GM12801 (cell line): ENCODE measurements around the gene TMPRSS12.

Source experiments
- CTCF ChIP-seq: IDR thresholded peaks from one replicate; pipeline ENCODE4 v1.5.1; 2011; ENCODE audit warnings: control low read depth; ENCODE audit not compliant: insufficient read length; ENCODE audit errors: extremely low read depth

Gene TMPRSS12

GRCh38 chr12:50936821-50937530 lies 94.2 kb downstream of the TMPRSS12 start:
- no peak for TF ChIP-seq CTCF
